OCI-LY3 (cell line): ENCODE measurements around the gene PRSS8.

Experiments
- H2AFZ ChIP-seq: fragments of 200-600, 300-600 bp; shearing (Covaris generic); 2 replicates; pipeline ENCODE4 v1.6.0; 2014; ENCODE audit warnings: antibody characterized with exemption, low read depth, low read length
- H3K27ac ChIP-seq: fragments of 200-600, 300-600 bp; sonication (generic); 2 replicates; pipeline ENCODE4 v1.5.1; 2014; ENCODE audit warnings: mild to moderate bottlenecking, low read length, moderate library complexity, mixed read lengths
- H3K27me3 ChIP-seq: fragments of 200-600, 300-600 bp; sonication (generic); 2 replicates; pipeline ENCODE4 v1.6.1; 2014; ENCODE audit warnings: low read depth, low read length, mixed read lengths
- H3K36me3 ChIP-seq: fragments of 200-600, 300-600 bp; sonication (generic); replicated peaks from 2 replicates; pipeline ENCODE3; 2014; ENCODE audit warnings: low read depth, low read length, mixed read lengths
- H3K4me1 ChIP-seq: fragments of 300-600, 200-600 bp; sonication (generic); 2 replicates; pipeline ENCODE4 v1.6.1; 2014; ENCODE audit warnings: low read length, mixed read lengths
- H3K4me2 ChIP-seq: fragments of 200-600, 300-600 bp; sonication (generic); 2 replicates; pipeline ENCODE4 v1.6.1; 2014; ENCODE audit warnings: low read length, mixed read lengths
- H3K4me3 ChIP-seq: fragments of 300-600, 200-600 bp; sonication (generic); 2 replicates; pipeline ENCODE4 v1.5.1; 2014; ENCODE audit warnings: antibody characterized with exemption, mild to moderate bottlenecking, low read length, moderate library complexity
- H3K79me2 ChIP-seq: fragments of 300-600, 200-600 bp; shearing (Covaris generic); 2 replicates; pipeline ENCODE4 v1.6.1; 2014; ENCODE audit warnings: mild to moderate bottlenecking, low read length, mixed read lengths
- H3K9ac ChIP-seq: fragments of 300-600, 200-600 bp; shearing (Covaris generic); 2 replicates; pipeline ENCODE4 v1.6.0; 2014; ENCODE audit warnings: mild to moderate bottlenecking, low read length, moderate library complexity
- H3K9me3 ChIP-seq: fragments of 200-600, 300-600 bp; shearing (Covaris generic); 2 replicates; pipeline ENCODE4 v1.6.1; 2014; ENCODE audit warnings: low read length, mixed read lengths; ENCODE audit not compliant: insufficient read depth
- H4K20me1 ChIP-seq: fragments of 200-600, 300-600 bp; sonication (generic); 2 replicates; pipeline ENCODE4 v1.6.1; 2016; ENCODE audit warnings: low read length, mixed read lengths; ENCODE audit not compliant: insufficient read depth
- EZH2phosphoT487 ChIP-seq: fragments of 200-600 bp; shearing (Covaris generic); IDR thresholded peaks from 2 replicates; pipeline ENCODE4 v1.6.1; 2018; ENCODE audit warnings: antibody characterized with exemption, mixed run types, low read depth
- TF ChIP-seq, protein P1 (sequence below): fragments of 200-600, 300-600 bp; sonication (generic); IDR thresholded peaks from 2 replicates; pipeline ENCODE4 v1.5.1; 2014; ENCODE audit warnings: antibody characterized with exemption, low read length, low read depth

The PRSS8 gene

DNA sequence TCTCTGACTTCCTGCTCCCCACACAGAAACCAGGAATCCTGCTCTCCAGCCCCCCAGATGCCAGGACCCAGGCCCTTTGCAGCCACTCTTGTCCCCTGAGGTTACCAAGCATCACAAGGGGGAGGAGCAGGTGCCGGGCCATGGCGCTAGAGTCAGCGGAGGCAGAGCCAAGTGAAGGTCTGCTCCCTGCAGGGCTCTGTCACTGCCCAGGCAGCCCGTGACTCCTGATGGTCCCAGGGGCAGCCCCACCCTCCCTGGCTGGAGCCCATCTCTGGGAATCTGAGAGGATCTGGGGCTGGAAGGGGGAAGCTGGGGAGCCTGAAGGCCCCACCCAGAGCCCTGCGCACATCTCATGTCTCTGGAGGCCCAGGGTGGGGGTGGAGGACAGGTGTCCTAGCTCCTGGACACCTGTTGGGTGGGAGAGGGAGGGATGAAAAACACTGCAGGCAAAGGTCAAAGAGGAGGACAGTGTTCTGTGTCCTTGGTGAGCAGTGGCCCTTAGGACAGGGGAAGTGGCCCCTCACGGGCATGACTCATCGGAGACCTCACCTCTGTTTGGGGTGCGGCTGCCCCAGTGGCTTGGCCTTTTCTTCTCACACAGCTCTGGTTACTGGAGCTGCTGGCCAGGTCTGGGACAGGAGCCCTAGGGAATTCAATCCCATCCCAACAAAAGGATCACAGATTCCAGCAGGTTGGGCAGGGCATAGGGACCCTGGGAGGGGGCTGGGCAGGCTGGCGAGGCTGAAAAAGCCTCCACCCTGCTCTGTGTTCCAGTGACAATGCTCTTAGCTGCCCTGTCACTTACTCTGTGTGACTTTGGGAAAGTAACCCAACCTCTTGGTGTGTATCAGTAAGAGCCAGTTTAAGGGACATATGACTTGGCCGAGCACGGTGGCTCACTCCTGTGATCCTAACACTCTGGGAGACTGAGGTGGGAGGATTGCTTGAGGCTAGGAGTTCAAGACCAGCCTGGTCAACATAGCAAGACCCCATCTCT lies 14.7 kb upstream of the PRSS8 start, which contains the start of gene PRSS36:
Gene PRSS36, minus strand, starts transcription at position 173 of the 997 bp plus-strand sequence. Its CDS starts 31 bp downstream, at position 142.
- Histone ChIP-seq H3K4me2 (no peak within 1 kb of the TSS), H4K20me1 (no peaks in the 10 kb centered on the region), H3K27ac (no peak within 1 kb of the TSS), H2AFZ (no peak within 1 kb of the TSS), H3K4me3 (no peak within 1 kb of the TSS), H3K36me3 (no peaks in the 10 kb centered on the region), H3K4me1 (no peaks in the 10 kb centered on the region), H3K9ac (no peak within 1 kb of the TSS), H3K9me3 (no peaks in the 10 kb centered on the region), H3K79me2 (no peaks in the 10 kb centered on the region), H3K27me3 (peaks cover 9% of the 10 kb centered on the region)
- TF ChIP-seq, protein P1, sequence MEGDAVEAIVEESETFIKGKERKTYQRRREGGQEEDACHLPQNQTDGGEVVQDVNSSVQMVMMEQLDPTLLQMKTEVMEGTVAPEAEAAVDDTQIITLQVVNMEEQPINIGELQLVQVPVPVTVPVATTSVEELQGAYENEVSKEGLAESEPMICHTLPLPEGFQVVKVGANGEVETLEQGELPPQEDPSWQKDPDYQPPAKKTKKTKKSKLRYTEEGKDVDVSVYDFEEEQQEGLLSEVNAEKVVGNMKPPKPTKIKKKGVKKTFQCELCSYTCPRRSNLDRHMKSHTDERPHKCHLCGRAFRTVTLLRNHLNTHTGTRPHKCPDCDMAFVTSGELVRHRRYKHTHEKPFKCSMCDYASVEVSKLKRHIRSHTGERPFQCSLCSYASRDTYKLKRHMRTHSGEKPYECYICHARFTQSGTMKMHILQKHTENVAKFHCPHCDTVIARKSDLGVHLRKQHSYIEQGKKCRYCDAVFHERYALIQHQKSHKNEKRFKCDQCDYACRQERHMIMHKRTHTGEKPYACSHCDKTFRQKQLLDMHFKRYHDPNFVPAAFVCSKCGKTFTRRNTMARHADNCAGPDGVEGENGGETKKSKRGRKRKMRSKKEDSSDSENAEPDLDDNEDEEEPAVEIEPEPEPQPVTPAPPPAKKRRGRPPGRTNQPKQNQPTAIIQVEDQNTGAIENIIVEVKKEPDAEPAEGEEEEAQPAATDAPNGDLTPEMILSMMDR: no peak
- no peak for TF ChIP-seq EZH2phosphoT487

DNA sequence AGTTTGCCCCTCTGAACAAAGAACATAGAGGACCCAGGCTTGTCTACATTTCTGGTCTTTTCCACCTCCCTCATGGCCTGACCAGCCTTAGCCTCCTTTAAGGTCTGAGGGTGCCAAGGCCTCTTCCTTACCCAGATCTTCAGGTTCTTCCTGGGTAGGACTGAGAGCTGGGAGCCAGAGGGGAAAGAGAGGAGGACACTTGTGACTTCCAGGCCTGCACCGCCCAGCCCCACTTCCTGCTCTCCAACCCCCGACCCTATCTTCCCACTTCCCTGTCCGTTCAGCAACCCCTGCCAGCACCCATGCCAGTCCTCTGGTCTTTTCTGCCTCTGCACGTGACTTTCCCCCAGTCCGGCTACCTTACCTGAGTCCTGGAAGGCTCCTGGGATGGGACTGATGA lies 13.8 kb upstream of the PRSS8 start:
- no peaks in the 10 kb centered on the region for H3K4me1 ChIP-seq
- H3K4me3 ChIP-seq: no peak overlapping the region
- H3K9me3 ChIP-seq: no peaks in the 10 kb centered on the region
- peaks cover 7% of the 10 kb centered on the region for H3K27me3 ChIP-seq
- no peak for TF ChIP-seq EZH2phosphoT487
- TF ChIP-seq, protein P1: no peak
- H4K20me1 ChIP-seq: no peaks in the 10 kb centered on the region
- no peaks in the 10 kb centered on the region for H3K79me2 ChIP-seq
- H3K36me3 ChIP-seq: no peaks in the 10 kb centered on the region
- no peak overlapping the region for H2AFZ ChIP-seq
- no peak overlapping the region for H3K9ac ChIP-seq
- no peak overlapping the region for H3K27ac ChIP-seq
- no peak overlapping the region for H3K4me2 ChIP-seq

DNA sequence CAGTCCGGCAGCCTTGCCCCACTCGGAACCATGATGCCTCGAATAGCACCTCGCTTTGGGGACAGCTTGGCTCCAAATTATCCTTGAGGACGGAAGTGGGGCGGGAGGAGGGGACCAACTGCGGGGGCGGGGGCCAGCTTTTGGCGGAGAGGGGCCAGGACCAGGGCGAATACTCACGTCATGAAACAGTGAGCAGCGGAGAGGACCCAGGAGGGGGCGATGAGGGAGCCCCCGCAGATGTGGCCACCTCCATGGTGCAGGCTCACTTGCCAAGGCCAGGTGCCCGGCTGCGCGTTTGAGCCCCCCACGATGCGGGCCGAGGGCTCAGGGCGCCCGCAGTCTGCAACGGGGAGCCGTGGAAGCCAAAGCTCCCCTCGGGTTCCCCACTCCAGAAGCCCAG lies 13.4 kb upstream of the PRSS8 start:
- H3K4me3 ChIP-seq: no peak overlapping the region
- H3K27me3 ChIP-seq: peaks cover 7% of the 10 kb centered on the region

DNA sequence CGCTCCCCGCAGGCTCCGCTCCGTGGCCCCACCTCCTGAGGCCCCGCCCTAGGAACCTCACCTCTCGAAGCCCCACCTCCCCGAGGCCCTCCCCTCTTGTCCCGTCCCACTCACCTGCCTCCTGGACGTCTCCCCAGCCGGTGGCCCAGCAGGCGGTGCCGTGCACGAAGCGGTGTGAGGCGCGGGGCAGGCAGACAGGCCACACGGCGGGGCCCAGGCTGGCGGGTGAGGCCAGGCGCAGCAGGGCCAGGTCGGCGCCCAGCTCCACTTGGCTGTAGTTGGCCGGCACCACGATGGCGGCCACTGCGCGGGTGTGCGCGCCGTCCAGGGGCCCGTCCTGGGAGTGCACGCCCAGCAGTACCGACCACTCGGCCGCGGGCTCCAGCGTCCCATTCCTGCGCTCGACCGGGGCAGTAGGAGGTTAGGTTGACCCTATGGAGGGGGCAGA lies 12.8 kb upstream of the PRSS8 start:
- Histone ChIP-seq H3K9ac (no peak overlapping the region), H2AFZ (no peak overlapping the region), H3K4me2 (no peak overlapping the region)

More for the DNA sequence above, 13.4 kb upstream of the PRSS8 start:
- TF ChIP-seq, protein P1: no peak
- no peak for TF ChIP-seq EZH2phosphoT487
- no peak overlapping the region for H3K9ac ChIP-seq
- no peaks in the 10 kb centered on the region for H3K4me1 ChIP-seq
- H3K4me2 ChIP-seq: no peak overlapping the region
- H4K20me1 ChIP-seq: no peaks in the 10 kb centered on the region
- no peaks in the 10 kb centered on the region for H3K79me2 ChIP-seq
- no peak overlapping the region for H2AFZ ChIP-seq
- no peaks in the 10 kb centered on the region for H3K36me3 ChIP-seq
- H3K27ac ChIP-seq: no peak overlapping the region
- H3K9me3 ChIP-seq: no peaks in the 10 kb centered on the region

More for the DNA sequence above, 12.8 kb upstream of the PRSS8 start:
- peaks cover 7% of the 10 kb centered on the region for H3K27me3 ChIP-seq
- H3K9me3 ChIP-seq: no peaks in the 10 kb centered on the region
- TF ChIP-seq EZH2phosphoT487: no peak
- TF ChIP-seq, protein P1: no peak
- H3K79me2 ChIP-seq: no peaks in the 10 kb centered on the region
- H3K27ac ChIP-seq: no peak overlapping the region
- no peak overlapping the region for H3K4me3 ChIP-seq
- no peaks in the 10 kb centered on the region for H3K36me3 ChIP-seq
- H3K4me1 ChIP-seq: no peaks in the 10 kb centered on the region
- H4K20me1 ChIP-seq: no peaks in the 10 kb centered on the region
